ENCODE results near the gene SRPRB. TPM values are rescaled to one million over a fixed set of nuclear protein-coding genes. Genes with fewer than 3 reads are reported as not detected.

SRPRB gene
- total RNA-seq, 1 experiment from 2014 or later: 54.8 TPM

- peak; percentile 39; the same call in 2 of the 3 replicates for TF ChIP-seq CTCF (conservative IDR thresholded peaks at IDR 0.05)
- H2BK15ac ChIP-seq (ENCODE audit: low read depth, low read length): no peak overlapping the region
- H2BK120ac ChIP-seq (ENCODE audit: low read depth, low read length, poor library complexity, severe bottlenecking): no peak overlapping the region
- H3K14ac ChIP-seq (ENCODE audit: insufficient read depth, low read length): no peak overlapping the region
- H3K23ac ChIP-seq (ENCODE audit: insufficient read length, low read depth, low read length): no peak overlapping the region
- no peak for DNase-seq
- no peak overlapping the region for H3K18ac ChIP-seq (ENCODE audit: insufficient read length, low read depth, low read length)
- no peak overlapping the region for H2BK20ac ChIP-seq (ENCODE audit: low read depth, low read length, poor library complexity, severe bottlenecking)
- H4K8ac ChIP-seq (replicated peaks; ENCODE audit: insufficient read length, low read depth, low read length): no peak overlapping the region
- no peak overlapping the region for H2BK5ac ChIP-seq (ENCODE audit: insufficient read length, low read length)
- H3K56ac ChIP-seq (ENCODE audit: insufficient read length, low read depth, low read length): no peak overlapping the region
- H3K4ac ChIP-seq (ENCODE audit: low read depth, low read length): no peak overlapping the region
- no peak overlapping the region for H2AK5ac ChIP-seq (ENCODE audit: insufficient read length, low read length)
- Mint-ChIP-seq H3K4me1 (peaks cover 18 to 19% of the 10 kb centered on the region in 2 experiments), H3K36me3 (ENCODE audit: insufficient read depth in 1 of 3, low read depth in 3 of 3) (peaks cover 0 to under 1% (median 0%) of the 10 kb centered on the region in 3 experiments; a peak in 1 of 7 replicates), H3K27ac (no peak overlapping the region), H3K9me3 (no peaks in the 10 kb centered on the region), H3K4me3 (no peak overlapping the region), H3K27me3 (ENCODE audit: low read depth) (no peaks in the 10 kb centered on the region)
- H4K20me1 ChIP-seq (ENCODE audit: control insufficient read depth, insufficient read depth, insufficient read length): no peaks in the 10 kb centered on the region
- H3K79me2 ChIP-seq (ENCODE audit: insufficient read depth, low read length): no peaks in the 10 kb centered on the region
- no peak overlapping the region for H2AFZ ChIP-seq (ENCODE audit: low read length)
- no peaks in the 10 kb centered on the region for H3K79me1 ChIP-seq (ENCODE audit: insufficient read depth, low read depth, low read length, poor library complexity, severe bottlenecking)
- H3K23me2 ChIP-seq (ENCODE audit: insufficient read length, low read depth, low read length, poor library complexity, severe bottlenecking): no peaks in the 10 kb centered on the region
- H3T11ph ChIP-seq (ENCODE audit: low read length): no peak overlapping the region
- no peaks in the 10 kb centered on the region for H3K27me3 ChIP-seq (ENCODE audit: insufficient read depth, low read length)
- H4K5ac ChIP-seq (ENCODE audit: insufficient read length, low read depth, low read length): no peak overlapping the region
- no peak overlapping the region for H3K27ac ChIP-seq (ENCODE audit: insufficient read length, low read depth, low read length)
- no peaks in the 10 kb centered on the region for H3K4me1 ChIP-seq (ENCODE audit: insufficient read depth, low read length)
- H4K91ac ChIP-seq (ENCODE audit: insufficient read length, low read depth, low read length): no peak overlapping the region
- no peak overlapping the region for H3K4me2 ChIP-seq (ENCODE audit: insufficient read depth, insufficient read length, low read length)
- H3K9me3 ChIP-seq (ENCODE audit: control insufficient read depth, low read depth, low read length): no peaks in the 10 kb centered on the region
- no peak overlapping the region for H2BK12ac ChIP-seq (ENCODE audit: insufficient read length, low read depth, low read length)
- WGBS (ENCODE audit: extremely low coverage, insufficient read length, low lambda C conversion rate): no CpG with 5 or more reads among the region's 5 CpGs
- no peak overlapping the region for H3K9ac ChIP-seq (ENCODE audit: extremely low read depth, insufficient read length, low read length)
These were observed 59.7 kb downstream of the SRPRB start for GRCh38 chr3:133865136-133865855.
